DOHH2 (cell line): Measurements from ENCODE around the gene GRHL3.

Source experiments
- H3F3A ChIP-seq: fragments of 200-600 bp; sonication (generic), shearing (Covaris generic); 2 replicates; pipeline ENCODE4 v1.6.0; 2016; ENCODE audit warnings: antibody characterized with exemption, mild to moderate bottlenecking; ENCODE audit not compliant: control insufficient read depth, insufficient read depth
- H3K27ac ChIP-seq: fragments of 200-600 bp; sonication (generic); 2 replicates; pipeline ENCODE4 v1.5.1; 2014; ENCODE audit warnings: low read depth, mild to moderate bottlenecking, low read length, moderate library complexity
- H3K27me3 ChIP-seq: fragments of 200-600 bp; sonication (generic); 2 replicates; pipeline ENCODE4 v1.6.1; 2014; ENCODE audit warnings: mild to moderate bottlenecking, low read length, mixed read lengths; ENCODE audit not compliant: control insufficient read depth
- H3K36me3 ChIP-seq: fragments of 200-600 bp; sonication (generic); 2 replicates; pipeline ENCODE4 v1.6.1; 2014; ENCODE audit warnings: mild to moderate bottlenecking, low read length, moderate library complexity, mixed read lengths; ENCODE audit not compliant: control insufficient read depth
- H3K4me1 ChIP-seq: fragments of 200-600 bp; sonication (generic); 2 replicates; pipeline ENCODE4 v1.6.1; 2014; ENCODE audit warnings: mild to moderate bottlenecking, low read length, mixed read lengths; ENCODE audit not compliant: control insufficient read depth
- H3K4me2 ChIP-seq: fragments of 200-600 bp; sonication (generic); 2 replicates; pipeline ENCODE4 v1.6.0; 2014; ENCODE audit warnings: mild to moderate bottlenecking, low read length, moderate library complexity
- H3K4me3 ChIP-seq: fragments of 200-600 bp; sonication (generic); 2 replicates; pipeline ENCODE4 v1.5.1; 2014; ENCODE audit warnings: mild to moderate bottlenecking, low read length, mixed read lengths
- H3K79me2 ChIP-seq: fragments of 200-600 bp; sonication (generic); 2 replicates; pipeline ENCODE4 v1.6.1; 2014; ENCODE audit warnings: mild to moderate bottlenecking, low read length, mixed read lengths; ENCODE audit not compliant: control insufficient read depth
- H3K9me2 ChIP-seq: fragments of 200-600 bp; sonication (generic); replicated peaks from 2 replicates; pipeline ENCODE4 v1.6.1; 2014; ENCODE audit warnings: mild to moderate bottlenecking, low read length, mixed read lengths; ENCODE audit not compliant: control insufficient read depth
- H3K9me3 ChIP-seq: fragments of 200-600 bp; sonication (generic); 2 replicates; pipeline ENCODE4 v1.6.1; 2014; ENCODE audit warnings: antibody characterized with exemption, low read length, mixed read lengths; ENCODE audit not compliant: control insufficient read depth, insufficient read depth
- H4K20me1 ChIP-seq: fragments of 200-600 bp; sonication (generic); 2 replicates; pipeline ENCODE4 v1.6.0; 2014; ENCODE audit warnings: low read depth, mild to moderate bottlenecking, antibody characterized with exemption, low read length, moderate library complexity; ENCODE audit not compliant: control insufficient read depth, insufficient read depth
- CTCF ChIP-seq: fragments of 200-600 bp; sonication (generic); IDR thresholded peaks from one replicate; pipeline ENCODE4 v1.5.1; 2014; ENCODE audit warnings: antibody characterized with exemption, mild to moderate bottlenecking, low read depth, low read length; ENCODE audit not compliant: poor library complexity, severe bottlenecking
- EZH2phosphoT487 ChIP-seq: fragments of 200-600 bp; sonication (generic); IDR thresholded peaks from 2 replicates; pipeline ENCODE4 v1.6.1; 2017; ENCODE audit warnings: borderline replicate concordance, mild to moderate bottlenecking, antibody characterized with exemption, low read length, moderate library complexity, mixed read lengths

GRHL3 gene

GRCh38 chr1:24351918-24352627 is 32.9 kb downstream of the GRHL3 start:
- Histone ChIP-seq H3K9me3 (no peaks in the 10 kb centered on the region), H3K9me2 (no peaks in the 10 kb centered on the region), H3K4me1 (peaks cover 7% of the 10 kb centered on the region), H3K79me2 (no peaks in the 10 kb centered on the region), H3K4me3 (no peak overlapping the region), H3K27ac (no peak overlapping the region), H3K36me3 (no peaks in the 10 kb centered on the region), H3K4me2 (no peak overlapping the region), H3K27me3 (no peaks in the 10 kb centered on the region), H3F3A (no peaks in the 10 kb centered on the region), H4K20me1 (no peaks in the 10 kb centered on the region)
- TF ChIP-seq EZH2phosphoT487, result no peak
- TF ChIP-seq CTCF, result no peak

DNA sequence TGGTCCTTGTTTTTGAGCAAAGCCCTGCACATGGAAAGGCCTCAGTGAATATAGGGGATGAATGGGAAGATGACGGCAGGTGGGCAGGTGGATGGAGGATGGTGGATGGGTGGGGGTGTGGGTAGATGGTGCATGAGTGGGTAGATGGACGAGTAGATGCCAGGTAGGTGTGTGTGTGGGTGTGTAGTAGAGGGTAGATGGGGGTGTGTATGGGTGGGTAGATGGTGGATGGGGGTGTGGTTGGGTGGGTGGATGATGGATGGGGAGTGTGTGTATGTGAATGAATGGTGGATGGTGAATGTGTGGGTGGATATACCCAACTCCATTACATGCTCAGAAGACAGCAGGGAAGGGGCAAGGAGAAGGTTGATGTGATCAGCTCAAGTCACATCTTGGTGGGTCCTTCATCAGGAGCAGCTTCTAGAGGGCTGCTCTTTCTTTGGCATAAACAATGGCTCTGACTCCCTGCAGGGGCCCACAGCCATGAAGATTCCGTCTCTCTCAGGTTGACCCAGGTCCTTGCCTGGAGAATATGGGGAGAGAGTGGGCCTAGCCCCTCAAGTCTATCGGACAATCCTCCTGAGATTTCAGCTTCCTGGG is 34.2 kb downstream of the GRHL3 start:
- Histone ChIP-seq H3K9me3 (no peaks in the 10 kb centered on the region), H3K79me2 (no peaks in the 10 kb centered on the region), H4K20me1 (no peaks in the 10 kb centered on the region), H3F3A (no peaks in the 10 kb centered on the region), H3K36me3 (no peaks in the 10 kb centered on the region), H3K4me2 (no peak overlapping the region), H3K9me2 (no peaks in the 10 kb centered on the region), H3K27me3 (no peaks in the 10 kb centered on the region), H3K4me1 (peaks cover 7% of the 10 kb centered on the region), H3K4me3 (no peak overlapping the region), H3K27ac (no peak overlapping the region)
- TF ChIP-seq CTCF, result no peak
- no peak for TF ChIP-seq EZH2phosphoT487

GRCh38 chr1:24355466-24355865 is 36.3 kb downstream of the GRHL3 start:
- Histone ChIP-seq H4K20me1 (no peaks in the 10 kb centered on the region), H3K36me3 (no peaks in the 10 kb centered on the region), H3K4me1 (peaks cover 7% of the 10 kb centered on the region), H3K4me2 (no peak overlapping the region), H3F3A (no peaks in the 10 kb centered on the region), H3K27ac (no peak overlapping the region), H3K9me3 (no peaks in the 10 kb centered on the region), H3K79me2 (no peaks in the 10 kb centered on the region), H3K4me3 (no peak overlapping the region), H3K9me2 (no peaks in the 10 kb centered on the region), H3K27me3 (no peaks in the 10 kb centered on the region)
- TF ChIP-seq CTCF, result no peak
- no peak for TF ChIP-seq EZH2phosphoT487
